Hematopoietic multipotent progenitor cell treated with erythropoietin and hydrocortisone succinate and interleukin-3 and kit ligand, for 15 days (in vitro differentiated cells): ENCODE measurements around the gene VAC14.

Experiments used
- DNase-seq: peaks from one replicate; pipeline ENCODE4 v3.0.0-alpha.2; 2015; ENCODE audit warnings: low spot score

The VAC14 gene

GRCh38 chr16:70663524-70664324, 137.2 kb downstream of the VAC14 start:
- DNase-seq = no peak

- DNase-seq = no peak
These were observed 137.9 kb downstream of the VAC14 start for GRCh38 chr16:70662991-70663523.

DNA sequence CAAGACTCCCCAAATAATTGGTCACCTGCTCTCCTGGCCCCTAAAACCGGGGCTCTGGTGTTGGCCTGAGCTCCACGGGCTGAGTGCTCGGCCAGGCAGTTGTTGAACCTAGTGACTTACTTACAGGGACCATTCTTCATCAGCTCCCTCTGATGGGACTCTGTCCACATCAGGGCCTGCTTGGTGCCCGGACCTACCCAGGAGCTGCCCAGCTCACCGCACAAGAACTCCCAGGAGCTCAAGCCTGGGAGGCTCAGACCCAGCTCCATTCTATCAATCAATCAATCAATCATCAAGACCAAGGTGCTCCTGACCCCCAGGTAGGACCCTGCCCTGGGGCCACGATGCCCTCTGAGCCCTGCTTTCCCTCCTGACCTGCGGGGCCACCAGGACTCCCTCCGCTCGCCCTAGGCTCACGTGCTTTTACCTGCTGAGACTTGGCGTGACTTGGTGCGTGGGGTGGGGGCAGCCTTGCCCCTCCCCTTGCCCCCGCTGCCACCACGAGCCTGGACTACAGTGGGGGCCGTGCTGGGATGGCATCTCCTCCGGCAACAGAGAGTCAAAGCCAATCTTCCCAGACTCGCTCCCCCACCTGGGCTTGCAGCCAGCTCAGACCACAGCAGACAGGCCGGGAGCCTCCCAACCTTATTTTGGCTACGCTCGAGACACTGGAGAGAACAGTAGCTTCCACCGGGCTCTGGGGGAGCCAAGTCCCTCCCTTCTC, 138.9 kb downstream of the VAC14 start:
- DNase-seq = no peak

- no peak for DNase-seq
These were observed 139.4 kb downstream of the VAC14 start for GRCh38 chr16:70661534-70661917.

- no peak for DNase-seq
These were observed 140.1 kb downstream of the VAC14 start for GRCh38 chr16:70660672-70661350.

DNA sequence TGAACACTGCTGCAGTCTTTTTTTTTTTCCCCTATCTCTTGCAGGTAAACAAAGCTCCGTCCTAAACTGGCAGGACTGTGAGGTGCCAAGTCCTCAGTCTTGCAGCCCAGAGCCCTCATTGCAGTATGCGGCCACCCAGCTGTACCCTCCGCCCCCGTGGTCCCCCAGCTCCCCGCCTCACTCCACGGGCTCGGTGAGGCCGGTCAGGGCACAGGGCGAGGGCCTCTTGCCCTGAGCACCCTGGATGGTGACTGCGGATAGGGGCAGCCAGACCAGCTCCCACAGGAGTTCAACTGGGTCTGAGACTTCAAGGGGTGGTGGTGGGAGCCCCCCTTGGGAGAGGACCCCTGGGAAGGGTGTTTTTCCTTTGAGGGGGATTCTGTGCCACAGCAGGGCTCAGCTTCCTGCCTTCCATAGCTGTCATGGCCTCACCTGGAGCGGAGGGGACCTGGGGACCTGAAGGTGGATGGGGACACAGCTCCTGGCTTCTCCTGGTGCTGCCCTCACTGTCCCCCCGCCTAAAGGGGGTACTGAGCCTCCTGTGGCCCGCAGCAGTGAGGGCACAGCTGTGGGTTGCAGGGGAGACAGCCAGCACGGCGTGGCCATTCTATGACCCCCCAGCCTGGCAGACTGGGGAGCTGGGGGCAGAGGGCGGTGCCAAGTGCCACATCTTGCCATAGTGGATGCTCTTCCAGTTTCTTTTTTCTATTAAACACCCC, 140.8 kb downstream of the VAC14 start:
- DNase-seq = no peak

DNA sequence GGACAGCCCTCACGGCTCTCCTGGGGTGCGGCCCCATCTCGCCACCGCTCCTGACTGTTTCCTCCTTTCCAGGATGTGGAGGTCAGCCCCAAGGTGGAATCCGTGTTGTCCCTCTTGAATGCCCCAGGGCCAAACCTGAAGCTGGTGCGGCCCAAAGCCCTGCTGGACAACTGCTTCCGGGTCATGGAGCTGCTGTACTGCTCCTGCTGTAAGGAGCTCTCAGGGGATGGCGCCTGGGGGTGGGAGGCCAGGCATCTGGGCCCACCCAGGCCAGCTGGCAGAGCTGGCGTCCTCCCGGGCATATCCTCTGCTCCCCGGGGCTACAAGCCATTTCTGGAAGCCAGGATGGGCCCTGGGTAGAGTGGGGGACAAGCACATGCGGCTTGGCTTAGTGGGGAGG, 141.4 kb downstream of the VAC14 start:
- DNase-seq = no peak

DNA sequence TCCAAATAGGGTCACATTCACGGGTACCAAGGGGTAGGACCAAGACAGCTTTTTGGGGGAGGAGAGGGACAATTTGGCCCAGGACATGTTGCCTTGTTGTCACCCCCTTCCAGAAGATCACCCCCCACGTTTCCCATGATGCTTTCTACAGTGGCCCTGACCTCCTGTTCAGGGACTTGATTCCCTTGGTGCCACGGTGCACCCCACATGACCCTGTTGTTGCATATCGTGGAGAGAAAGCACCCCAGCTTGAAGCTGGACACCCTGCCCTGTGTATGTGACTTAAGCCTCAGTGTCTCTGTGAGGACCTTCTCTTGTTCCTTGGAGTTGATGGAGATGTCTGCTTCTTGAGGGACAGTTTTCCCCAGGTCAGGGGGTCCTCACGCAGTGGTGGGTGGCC, 142.0 kb downstream of the VAC14 start:
- DNase-seq = no peak

DNA sequence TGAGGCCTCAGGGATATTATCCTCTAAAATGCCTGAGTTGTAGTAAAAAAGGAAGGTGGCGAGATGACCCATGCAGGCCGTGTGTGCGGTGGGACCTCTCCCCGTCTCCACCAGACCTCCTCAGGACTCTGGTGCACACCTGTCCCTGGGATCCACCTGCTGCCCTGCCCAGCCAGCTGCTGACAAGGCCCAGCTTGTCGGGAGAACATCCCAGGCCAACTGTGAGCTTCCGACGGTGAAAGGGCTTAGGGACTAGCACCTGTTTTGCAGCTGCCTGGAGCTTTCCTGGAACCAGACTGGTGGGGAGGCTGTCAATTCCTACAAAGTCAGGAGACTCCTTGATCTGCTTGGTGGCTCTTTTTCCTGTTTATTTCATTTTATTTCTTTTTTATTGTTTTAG, 143.0 kb downstream of the VAC14 start:
- DNase-seq = no peak

DNA sequence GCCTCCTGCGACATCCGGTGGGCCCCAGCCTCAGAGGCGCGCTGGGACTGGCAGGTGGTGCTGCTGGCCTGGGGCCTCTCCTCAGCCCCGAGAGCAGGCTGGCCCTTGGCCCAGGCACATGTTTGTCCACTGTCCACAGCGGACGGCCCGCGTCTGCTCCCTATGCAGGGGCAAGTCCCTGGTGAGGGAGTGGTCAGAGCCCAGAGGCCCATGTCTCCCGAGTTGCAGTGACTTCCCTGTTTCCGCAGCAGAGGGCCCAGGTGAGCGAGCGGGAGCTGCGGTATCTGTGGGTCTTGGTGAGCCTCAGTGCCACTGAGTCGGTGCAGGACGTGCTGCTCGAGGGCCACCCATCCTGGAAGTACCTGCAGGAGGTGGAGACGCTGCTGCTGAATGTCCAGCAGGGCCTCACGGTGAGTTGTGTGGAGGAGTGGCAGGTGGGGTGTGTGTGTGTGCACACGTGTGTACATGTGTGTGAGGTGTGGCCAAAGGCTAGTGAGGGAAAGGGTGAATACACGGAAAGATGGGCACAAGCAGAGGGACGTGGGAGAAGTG, 144.2 kb downstream of the VAC14 start:
- no peak for DNase-seq

DNA sequence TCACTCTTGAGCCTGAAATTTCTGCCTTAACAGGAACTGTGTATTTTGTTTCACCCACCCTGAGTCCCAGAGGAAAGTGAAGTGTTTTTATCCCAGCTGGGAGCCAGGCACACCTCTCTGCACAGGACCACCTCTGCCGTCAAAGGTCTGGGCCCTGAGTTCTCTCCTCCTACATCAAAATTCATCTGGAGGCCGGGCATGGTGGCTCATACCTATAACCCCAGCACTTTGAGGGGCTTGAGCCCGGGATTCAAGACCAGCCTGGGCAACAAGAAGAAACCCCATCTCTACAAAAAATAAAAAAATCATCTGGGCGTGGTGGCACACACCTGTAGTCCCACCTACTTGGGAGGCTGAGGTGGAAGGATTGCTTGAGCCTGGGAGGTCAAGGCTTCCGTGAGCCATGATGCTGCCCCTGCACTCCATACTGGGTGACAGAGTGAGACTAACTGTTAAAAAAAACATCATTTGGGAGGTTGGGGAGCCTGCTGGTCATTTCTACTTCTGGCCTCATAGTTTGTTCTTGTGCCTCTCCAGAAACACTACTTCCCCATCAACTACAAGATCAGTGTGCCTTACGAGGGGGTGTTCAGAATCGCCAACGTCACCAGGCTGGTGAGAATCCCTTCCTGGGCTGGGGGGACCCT, 144.8 kb downstream of the VAC14 start:
- DNase-seq = no peak

DNA sequence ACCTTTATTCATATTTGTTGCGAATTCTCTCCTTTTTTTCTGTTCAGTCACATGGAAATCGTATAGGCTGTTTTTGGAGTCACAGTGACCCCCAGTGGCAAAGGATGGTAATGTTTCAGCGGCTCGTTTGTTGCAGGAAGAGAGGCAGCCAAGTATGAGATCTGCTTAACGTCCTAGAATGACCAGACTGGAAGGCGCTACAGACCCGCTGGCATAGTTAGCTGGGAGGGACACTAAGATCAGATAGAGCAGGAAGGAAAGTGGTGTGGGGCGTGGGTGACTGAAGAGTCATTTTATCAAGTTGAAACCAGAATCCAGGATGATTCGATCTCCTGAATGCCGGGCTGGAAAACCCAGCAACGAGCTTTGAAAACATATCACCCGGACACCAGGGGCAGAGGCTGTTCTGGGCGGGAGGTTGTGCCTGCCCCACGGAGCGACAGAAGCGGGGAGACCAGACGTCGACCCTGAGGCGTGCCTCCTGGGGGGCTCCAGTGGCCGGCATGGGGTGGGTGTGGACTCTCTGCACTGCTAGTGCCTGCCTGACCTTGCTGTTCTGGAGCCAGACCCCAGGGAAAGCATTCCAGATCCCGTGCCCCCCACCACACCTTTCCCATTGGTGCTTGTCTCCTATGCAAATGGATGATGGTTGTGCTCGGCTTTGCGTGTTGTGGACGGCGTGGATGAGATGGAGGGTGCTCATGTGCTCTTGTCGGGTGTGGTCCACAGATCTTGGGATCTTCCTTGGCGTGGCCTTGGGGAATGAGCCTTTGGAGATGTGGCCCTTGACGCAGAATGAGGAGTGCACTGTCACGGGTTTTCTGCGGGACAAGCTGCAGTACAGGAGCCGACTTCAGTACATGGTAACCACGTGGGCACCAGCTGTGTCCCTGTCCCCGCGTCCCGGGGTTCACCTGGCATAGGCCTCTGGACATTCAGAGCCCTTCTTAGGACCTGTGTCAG, 146.9 kb downstream of the VAC14 start:
- DNase-seq = peak; percentile 81

GRCh38 chr16:70653406-70653805, 147.6 kb downstream of the VAC14 start:
- no peak for DNase-seq

DNA sequence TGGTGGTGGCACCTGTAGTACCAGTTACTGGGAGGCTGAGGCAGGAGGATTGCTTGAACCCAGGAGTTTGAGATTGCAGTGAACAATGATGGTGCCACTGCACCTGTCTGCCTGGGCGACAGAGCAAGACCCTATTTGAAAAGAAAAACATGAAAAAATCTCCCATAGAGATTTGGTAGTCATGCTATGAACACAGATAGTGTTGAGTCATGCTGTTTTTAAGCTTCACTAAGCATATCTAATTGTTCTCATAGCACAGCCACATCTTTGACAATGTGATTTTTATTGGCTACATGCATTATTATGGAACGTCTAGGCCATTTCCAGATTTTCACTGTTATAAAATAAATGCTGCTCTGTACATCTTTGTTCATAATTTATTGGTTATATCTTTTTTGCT, 148.6 kb downstream of the VAC14 start:
- DNase-seq = no peak

GRCh38 chr16:70651524-70651923, 149.4 kb downstream of the VAC14 start:
- no peak for DNase-seq

DNA sequence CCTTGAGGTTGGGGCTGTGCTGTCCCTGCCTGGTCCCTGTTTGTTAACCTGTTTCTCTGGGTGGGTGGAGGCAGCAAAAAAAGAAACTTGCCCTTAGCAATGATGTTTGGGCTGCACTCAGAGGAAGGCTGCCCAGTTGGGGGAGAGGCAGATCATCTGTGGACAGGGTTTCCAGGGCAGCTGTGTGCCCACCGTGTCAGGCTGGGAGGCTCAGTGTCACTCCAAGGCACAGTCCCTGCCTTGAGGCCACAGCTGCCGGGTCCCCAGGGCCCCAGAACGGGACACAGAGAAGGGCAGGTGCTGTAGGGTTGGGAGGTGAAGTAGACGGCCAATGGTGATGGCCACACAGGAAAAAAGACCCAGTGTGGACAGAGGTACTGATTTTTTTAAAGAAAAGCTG, 150.7 kb downstream of the VAC14 start:
- DNase-seq = no peak

- DNase-seq = no peak
These were observed 151.7 kb downstream of the VAC14 start for GRCh38 chr16:70649300-70649699.

- no peak for DNase-seq
These were observed 152.4 kb downstream of the VAC14 start for GRCh38 chr16:70648606-70649005.

DNA sequence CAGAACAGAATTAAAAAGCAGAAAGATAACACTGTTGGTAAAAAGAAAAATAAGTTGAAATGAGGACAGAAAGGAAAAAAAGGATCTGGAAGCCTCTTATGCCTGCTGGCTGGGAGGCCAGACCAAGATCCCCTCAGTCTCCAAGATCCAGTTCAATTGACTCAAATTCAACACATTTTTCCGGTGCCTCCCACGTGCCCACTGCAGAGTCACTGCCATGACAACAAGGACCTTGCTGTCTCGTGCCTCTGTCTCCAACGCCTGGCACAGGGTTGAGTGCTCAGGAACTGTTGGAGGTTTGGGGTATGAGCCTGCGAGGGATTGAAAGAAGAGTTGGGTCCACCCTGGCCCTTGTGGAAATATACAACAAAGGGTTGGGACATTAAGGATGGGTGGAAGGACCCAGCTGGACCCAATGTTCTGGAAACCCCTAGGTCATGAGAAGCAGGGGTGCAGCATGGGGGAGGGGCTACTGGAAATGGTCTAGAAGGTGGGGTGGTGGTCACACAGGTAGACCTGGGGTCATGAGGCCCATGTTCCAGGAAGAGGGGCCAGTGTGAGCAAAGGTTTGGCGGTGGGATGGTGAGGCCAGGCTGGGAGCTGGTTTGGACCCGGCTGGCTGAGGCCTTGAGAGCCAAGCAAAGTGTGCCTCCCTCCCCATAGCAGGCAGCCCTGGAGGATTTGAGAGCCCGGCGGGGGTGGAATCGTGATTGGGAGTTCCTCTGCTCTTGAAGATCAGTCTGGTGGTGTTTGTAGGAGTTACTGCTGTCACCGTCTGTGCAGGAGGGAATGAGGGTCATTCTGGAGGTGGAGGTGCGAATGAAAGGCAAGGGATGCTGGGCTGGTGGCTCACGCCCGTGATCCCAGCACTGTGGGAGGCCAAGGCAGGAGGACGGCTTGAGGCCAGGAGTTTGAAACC, 153.3 kb downstream of the VAC14 start:
- DNase-seq = no peak
